Activated T-helper 17 cell treated with anti-CD3 and anti-CD28 coated beads, Interleukin-2, amount 50 U/mL, for 72 hours (primary cell): Measurements from ENCODE around the gene DIO1. TPM values are rescaled to one million over a fixed set of nuclear protein-coding genes. Genes with fewer than 3 reads are reported as not detected.

Experiments used
- ATAC-seq: fragments of 150-1000 bp; cut with Tn5 transposase; replicated peaks from 2 replicates; pipeline ENCODE4 v1.10.0; 2021; ENCODE audit warnings: mild to moderate bottlenecking, moderate library complexity
- H3K27ac Mint-ChIP-seq: one replicate; pipeline ENCODE4 v1.8.0; 2022; ENCODE audit warnings: mixed read lengths
- H3K27me3 Mint-ChIP-seq: one replicate; pipeline ENCODE4 v1.8.0; 2022; ENCODE audit warnings: mixed read lengths
- H3K36me3 Mint-ChIP-seq: one replicate; pipeline ENCODE4 v1.8.0; 2022; ENCODE audit warnings: low read depth, mild to moderate bottlenecking, mixed read lengths
- H3K4me1 Mint-ChIP-seq: one replicate; pipeline ENCODE4 v1.8.0; 2022; ENCODE audit warnings: mixed read lengths
- H3K4me3 Mint-ChIP-seq: one replicate; pipeline ENCODE4 v1.8.0; 2022; ENCODE audit warnings: mild to moderate bottlenecking, mixed read lengths
- H3K9me3 Mint-ChIP-seq: one replicate; pipeline ENCODE4 v1.8.0; 2022; ENCODE audit warnings: mixed read lengths
- total RNA-seq, 2 donors: library from RNA; stranded (reverse); gene quantifications; one replicate each; pipeline ENCODE4 v1.2.3, GENCODE V29; 2022

DIO1 gene
- total RNA-seq, 2 donors from 2014 or later, result not detected

DNA sequence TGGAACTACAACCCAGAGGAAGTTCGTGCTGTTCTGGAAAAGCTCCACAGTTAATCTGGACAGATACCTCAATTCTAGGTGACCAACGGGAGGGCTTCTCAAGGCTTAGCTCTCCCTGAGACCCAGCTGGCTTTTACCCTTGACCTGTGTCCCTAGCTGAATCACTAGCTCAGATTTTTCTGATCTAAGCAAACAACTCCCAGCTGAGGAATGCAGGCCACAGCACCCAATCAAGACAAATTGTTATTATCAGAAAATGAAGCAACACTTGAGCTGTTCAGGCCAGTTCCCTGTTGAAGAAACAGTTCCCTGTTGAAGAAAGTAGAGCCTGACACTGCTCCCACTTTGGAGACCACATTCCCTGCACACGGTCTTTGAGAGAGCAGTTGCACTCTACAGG is 16.0 kb downstream of the DIO1 start:
- ATAC-seq, result no peak

DNA sequence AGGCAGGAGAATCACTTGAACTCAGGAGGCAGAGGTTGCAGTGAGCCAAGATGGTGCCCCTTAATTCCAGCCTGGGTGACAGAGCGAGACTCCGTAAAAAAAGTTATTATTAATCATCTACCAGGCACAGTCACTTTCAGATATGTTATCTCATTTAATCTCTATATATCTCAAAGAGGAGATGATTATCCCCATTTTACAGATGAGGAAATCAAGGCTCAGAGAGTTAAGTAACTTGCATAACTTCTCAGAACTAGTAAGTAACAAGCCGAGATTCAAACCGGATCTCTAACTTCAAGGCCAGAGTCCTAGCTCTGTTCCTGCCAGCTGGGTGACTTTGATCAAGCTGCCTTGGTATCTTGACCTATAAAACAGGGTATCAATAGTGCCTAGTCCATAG is 17.5 kb downstream of the DIO1 start:
- Mint-ChIP-seq H3K27ac (no peak overlapping the region), H3K27me3 (no peaks in the 10 kb centered on the region), H3K36me3 (peaks cover 23% of the 10 kb centered on the region), H3K9me3 (no peaks in the 10 kb centered on the region), H3K4me3 (no peak overlapping the region), H3K4me1 (no peaks in the 10 kb centered on the region)
- no peak for ATAC-seq

More for the DNA sequence above, 16.0 kb downstream of the DIO1 start:
- Mint-ChIP-seq H3K27me3 (no peaks in the 10 kb centered on the region), H3K4me3 (no peak overlapping the region), H3K4me1 (no peaks in the 10 kb centered on the region), H3K27ac (no peak overlapping the region), H3K36me3 (peaks cover 8% of the 10 kb centered on the region), H3K9me3 (no peaks in the 10 kb centered on the region)

GRCh38 chr1:53913352-53914033 is 19.5 kb downstream of the DIO1 start:
- no peaks in the 10 kb centered on the region for H3K27me3 Mint-ChIP-seq
- H3K4me3 Mint-ChIP-seq, result no peak overlapping the region
- peaks cover 4% of the 10 kb centered on the region for H3K4me1 Mint-ChIP-seq
- ATAC-seq, result no peak
- H3K36me3 Mint-ChIP-seq, result peaks cover 34% of the 10 kb centered on the region
- H3K27ac Mint-ChIP-seq, result peak overlapping the region; percentile 16
- H3K9me3 Mint-ChIP-seq, result no peaks in the 10 kb centered on the region

DNA sequence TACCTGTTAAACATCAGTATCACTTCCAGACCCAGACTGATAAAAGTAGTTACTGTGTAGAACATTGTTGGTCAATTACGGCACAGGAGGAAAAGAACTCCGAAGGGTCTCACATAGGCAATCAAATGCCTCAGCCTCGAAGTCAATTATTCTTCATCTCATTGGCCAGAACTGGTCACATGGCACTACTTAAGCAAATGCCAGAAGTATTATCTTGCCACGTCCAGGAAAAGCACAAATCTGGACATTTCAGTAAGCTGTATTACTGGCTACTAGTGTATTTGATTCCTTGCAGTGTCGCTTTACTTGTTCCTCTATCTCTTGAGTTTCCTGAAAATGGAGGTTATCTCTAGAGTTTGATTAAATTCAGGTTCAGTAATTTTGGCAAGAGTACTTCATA is 24.4 kb downstream of the DIO1 start:
- no peak for ATAC-seq
- no peaks in the 10 kb centered on the region for H3K27me3 Mint-ChIP-seq
- peaks cover 21% of the 10 kb centered on the region for H3K4me1 Mint-ChIP-seq
- no peak overlapping the region for H3K27ac Mint-ChIP-seq
- H3K9me3 Mint-ChIP-seq, result no peaks in the 10 kb centered on the region
- H3K36me3 Mint-ChIP-seq, result peaks cover 63% of the 10 kb centered on the region
- H3K4me3 Mint-ChIP-seq, result no peak overlapping the region

GRCh38 chr1:53919675-53920066 is 25.7 kb downstream of the DIO1 start:
- H3K4me3 Mint-ChIP-seq, result peak overlapping the region; percentile 50
- ATAC-seq, result peak; percentile 94
- H3K27ac Mint-ChIP-seq, result peak overlapping the region; percentile 92
- peaks cover 21% of the 10 kb centered on the region for H3K4me1 Mint-ChIP-seq
- H3K36me3 Mint-ChIP-seq, result peaks cover 77% of the 10 kb centered on the region
- no peaks in the 10 kb centered on the region for H3K9me3 Mint-ChIP-seq
- H3K27me3 Mint-ChIP-seq, result no peaks in the 10 kb centered on the region

DNA sequence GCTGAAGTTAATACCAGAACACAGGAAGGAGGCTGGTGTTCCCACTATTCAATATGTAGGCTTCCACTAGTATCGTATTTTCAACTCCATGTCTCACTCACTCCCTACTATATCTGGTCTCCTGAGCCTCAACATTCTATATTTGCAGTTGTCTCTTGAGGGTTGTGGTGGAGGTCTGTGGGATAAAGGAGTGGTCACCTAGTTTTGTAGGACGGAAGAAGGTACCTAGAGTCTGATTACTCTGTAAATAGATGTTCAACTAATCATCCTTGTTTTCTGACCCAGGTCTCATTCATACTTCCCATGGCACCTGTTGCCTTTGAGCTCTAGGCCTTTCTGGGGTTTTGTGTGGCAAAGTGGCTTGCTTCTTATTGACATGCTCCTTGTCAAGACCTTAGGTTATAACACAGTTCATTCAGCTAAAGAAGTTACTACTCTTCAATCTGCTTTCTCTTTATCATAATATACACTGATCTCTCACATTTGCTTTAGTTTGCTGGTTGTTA is 33.4 kb downstream of the DIO1 start:
- Mint-ChIP-seq H3K27ac (no peak overlapping the region), H3K27me3 (no peaks in the 10 kb centered on the region), H3K4me1 (peaks cover 6% of the 10 kb centered on the region), H3K9me3 (no peaks in the 10 kb centered on the region), H3K4me3 (no peak overlapping the region), H3K36me3 (peaks cover 83% of the 10 kb centered on the region)
- no peak for ATAC-seq

DNA sequence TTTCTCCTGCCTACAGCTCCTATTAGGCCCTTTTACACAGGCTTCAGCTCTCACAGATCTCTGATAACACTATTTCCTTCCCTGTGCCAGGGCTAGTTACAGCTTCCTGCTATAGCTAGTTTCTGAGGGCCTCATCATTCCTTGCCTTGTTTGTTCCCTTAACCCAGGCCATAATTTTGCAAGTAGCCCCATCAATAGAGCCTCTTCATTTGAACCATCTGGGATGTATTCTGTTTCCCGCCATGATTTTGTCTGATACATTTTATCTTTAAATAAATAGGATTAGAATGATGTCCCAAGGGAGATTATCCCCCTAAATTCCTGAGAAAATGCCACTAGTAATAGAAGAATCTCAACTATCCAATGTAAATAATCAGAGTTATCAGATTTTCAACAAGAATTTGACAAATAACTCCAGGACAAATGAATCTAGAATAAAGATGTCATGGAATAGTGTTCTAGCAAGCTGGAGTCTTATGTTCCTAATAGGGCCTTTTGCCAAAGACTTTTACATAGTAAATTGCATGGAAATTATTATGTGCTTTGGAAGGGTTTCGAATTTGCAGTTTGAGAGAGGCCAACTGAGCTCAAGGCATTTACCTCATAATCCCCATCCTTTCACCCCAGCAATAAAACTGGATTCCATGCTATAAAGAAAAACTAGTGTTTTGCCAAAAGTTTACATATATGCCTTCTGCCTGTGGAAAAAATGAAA is 35.4 kb downstream of the DIO1 start:
- H3K27ac Mint-ChIP-seq, result no peak overlapping the region
- H3K27me3 Mint-ChIP-seq, result no peaks in the 10 kb centered on the region
- no peak overlapping the region for H3K4me3 Mint-ChIP-seq
- ATAC-seq, result no peak
- H3K4me1 Mint-ChIP-seq, result peaks cover 6% of the 10 kb centered on the region
- H3K9me3 Mint-ChIP-seq, result no peaks in the 10 kb centered on the region
- peaks cover 63% of the 10 kb centered on the region for H3K36me3 Mint-ChIP-seq

DNA sequence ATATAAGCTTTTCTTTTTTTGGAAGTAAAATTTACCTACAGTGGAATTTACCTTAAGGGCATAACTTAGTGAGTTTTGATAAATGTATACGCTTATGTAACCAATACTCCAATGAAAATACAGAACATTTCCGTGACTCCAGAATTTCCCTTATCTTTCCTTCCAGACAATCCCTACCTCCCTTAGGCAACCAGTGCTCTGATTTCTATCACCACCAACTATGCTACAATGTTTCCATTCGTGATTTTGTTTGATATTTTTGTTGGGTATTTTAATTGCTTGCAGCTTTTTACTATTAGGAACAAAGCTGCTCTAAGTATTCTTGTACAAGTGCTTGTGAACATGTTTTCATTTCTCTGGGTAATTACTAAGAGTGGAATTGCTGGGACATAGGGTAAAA is 36.9 kb downstream of the DIO1 start:
- no peak overlapping the region for H3K4me3 Mint-ChIP-seq

DNA sequence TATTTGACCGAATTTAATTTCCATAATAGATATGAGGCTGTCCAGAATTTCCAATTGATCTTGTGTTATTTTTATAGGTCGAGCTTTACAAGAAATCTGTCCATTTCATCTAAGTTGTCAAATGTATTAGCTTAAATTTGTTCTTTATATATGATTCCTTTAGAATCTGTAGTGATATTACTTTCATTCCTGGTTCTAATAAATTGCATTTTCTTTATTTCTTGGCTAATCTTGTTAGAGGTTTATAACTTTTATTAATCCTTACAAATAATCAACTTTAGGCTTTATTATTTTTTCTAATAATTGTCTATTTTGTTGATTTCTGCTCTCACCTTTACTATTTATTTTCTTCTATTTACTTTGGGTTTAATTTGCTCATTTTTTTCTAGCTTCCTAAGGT is 37.5 kb downstream of the DIO1 start:
- Mint-ChIP-seq H3K36me3 (peaks cover 54% of the 10 kb centered on the region), H3K4me1 (peaks cover 6% of the 10 kb centered on the region)
- no peak for ATAC-seq

More for the DNA sequence above, 36.9 kb downstream of the DIO1 start:
- Mint-ChIP-seq H3K4me1 (peaks cover 6% of the 10 kb centered on the region), H3K9me3 (no peaks in the 10 kb centered on the region), H3K27me3 (no peaks in the 10 kb centered on the region), H3K27ac (no peak overlapping the region), H3K36me3 (peaks cover 54% of the 10 kb centered on the region)
- ATAC-seq, result no peak

GRCh38 chr1:53934170-53934765 is 40.3 kb downstream of the DIO1 start:
- no peak for ATAC-seq
- Mint-ChIP-seq H3K4me3 (no peak overlapping the region), H3K9me3 (no peaks in the 10 kb centered on the region), H3K4me1 (peaks cover 11% of the 10 kb centered on the region), H3K27ac (no peak overlapping the region), H3K36me3 (peaks cover 52% of the 10 kb centered on the region), H3K27me3 (no peaks in the 10 kb centered on the region)

More for the DNA sequence above, 37.5 kb downstream of the DIO1 start:
- H3K9me3 Mint-ChIP-seq, result no peaks in the 10 kb centered on the region
- H3K4me3 Mint-ChIP-seq, result no peak overlapping the region
- no peaks in the 10 kb centered on the region for H3K27me3 Mint-ChIP-seq
- no peak overlapping the region for H3K27ac Mint-ChIP-seq

DNA sequence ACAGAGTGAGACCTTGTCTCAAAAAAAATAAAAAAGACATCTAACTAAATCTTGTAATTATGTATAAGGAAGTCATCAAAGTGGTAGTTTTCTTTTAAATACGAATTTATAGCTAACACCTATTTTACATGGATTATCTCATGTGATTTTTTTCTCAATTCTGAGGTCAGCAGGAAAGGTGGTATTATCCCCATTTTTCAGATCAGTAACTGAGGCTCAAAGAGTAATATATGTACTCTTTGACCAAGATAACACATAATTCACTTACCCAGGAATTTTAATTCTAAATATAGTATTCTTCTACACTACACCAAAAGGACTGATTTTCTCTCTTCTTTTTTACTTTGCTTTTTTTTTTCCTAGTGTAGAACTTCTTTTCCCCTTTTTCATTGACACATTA is 42.4 kb downstream of the DIO1 start:
- no peak overlapping the region for H3K4me3 Mint-ChIP-seq
- ATAC-seq, result no peak
- peaks cover 5% of the 10 kb centered on the region for H3K4me1 Mint-ChIP-seq
- no peaks in the 10 kb centered on the region for H3K27me3 Mint-ChIP-seq
- H3K9me3 Mint-ChIP-seq, result no peaks in the 10 kb centered on the region
- no peak overlapping the region for H3K27ac Mint-ChIP-seq
- H3K36me3 Mint-ChIP-seq, result peaks cover 46% of the 10 kb centered on the region

DNA sequence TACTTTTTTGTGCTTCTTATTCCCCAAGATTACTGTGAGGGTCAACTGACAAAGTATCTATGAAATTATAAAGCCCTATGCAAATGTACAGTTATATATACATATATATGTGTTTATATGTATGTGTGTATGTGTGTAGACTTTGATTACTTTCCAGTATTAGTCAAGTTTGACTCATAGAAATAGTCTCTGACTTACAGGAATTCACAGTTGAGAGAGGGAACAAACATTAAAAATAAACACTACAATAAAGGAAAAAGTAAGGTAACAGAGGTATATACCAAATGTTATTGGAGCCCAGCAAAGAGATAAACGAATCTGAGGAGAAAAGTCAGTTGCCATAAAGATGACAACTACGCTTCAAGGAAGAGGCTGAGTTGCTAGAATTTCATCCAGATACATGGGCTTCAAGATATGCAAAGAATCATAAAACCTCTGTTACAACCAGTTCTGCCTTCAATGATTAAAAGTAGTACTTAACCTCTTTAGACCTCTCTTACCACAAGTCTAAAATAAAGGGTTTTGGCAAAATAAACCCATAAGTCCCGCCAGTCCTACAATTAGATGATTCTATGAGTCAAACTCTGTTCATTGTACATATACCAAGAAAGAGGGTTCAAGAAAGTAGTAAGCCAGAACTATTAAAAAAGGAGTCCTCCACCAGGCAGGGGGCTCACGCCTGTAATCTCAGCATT is 44.3 kb downstream of the DIO1 start:
- Mint-ChIP-seq H3K4me1 (peaks cover 15% of the 10 kb centered on the region), H3K36me3 (peaks cover 49% of the 10 kb centered on the region), H3K4me3 (peak overlapping the region; percentile 3), H3K27me3 (no peaks in the 10 kb centered on the region), H3K27ac (peak overlapping the region; percentile 17), H3K9me3 (peaks cover 7% of the 10 kb centered on the region)
- ATAC-seq, result no peak

DNA sequence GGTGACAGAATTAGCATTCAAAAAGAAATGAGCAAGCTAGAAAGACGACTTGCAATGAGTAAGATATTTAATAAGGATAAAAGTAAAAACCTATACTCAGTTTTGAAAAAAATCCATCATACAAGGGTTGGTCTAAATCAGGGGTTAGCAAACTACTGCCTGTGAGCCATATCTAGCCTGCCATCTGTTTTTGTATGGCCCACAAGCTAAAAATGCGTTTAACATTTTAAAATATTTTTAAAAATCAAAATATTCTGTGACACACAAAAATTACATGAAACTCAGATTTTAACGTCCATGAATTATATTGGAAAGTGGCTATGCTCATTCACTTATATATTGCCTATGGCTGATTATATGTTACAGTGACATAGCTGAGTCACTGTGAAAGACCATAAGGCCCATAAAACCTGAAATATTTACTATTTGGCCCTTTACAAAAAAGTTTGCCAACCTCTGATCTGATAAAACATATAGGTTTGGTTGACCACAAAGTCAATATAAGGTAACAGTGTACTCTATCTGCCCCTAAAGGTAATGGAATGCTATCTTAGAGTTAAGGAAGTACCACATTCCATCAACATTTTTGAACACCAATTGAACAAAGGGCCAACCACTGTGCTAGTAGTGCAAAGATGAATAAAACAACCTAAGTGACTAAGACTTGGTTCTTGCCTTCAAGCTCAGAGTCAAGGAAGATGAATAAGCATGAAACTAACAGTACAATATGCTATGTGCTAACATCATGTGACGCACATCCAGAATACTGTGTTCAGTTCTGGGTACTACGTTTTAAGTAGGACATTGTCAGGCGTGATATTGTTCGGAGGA is 48.4 kb downstream of the DIO1 start:
- no peaks in the 10 kb centered on the region for H3K27me3 Mint-ChIP-seq
- peaks cover 7% of the 10 kb centered on the region for H3K9me3 Mint-ChIP-seq
- ATAC-seq, result peak; percentile 40
- peak overlapping the region; percentile 99 for H3K4me3 Mint-ChIP-seq
- peak overlapping the region; percentile 84 for H3K27ac Mint-ChIP-seq
- peaks cover 59% of the 10 kb centered on the region for H3K36me3 Mint-ChIP-seq
- H3K4me1 Mint-ChIP-seq, result peaks cover 35% of the 10 kb centered on the region

DNA sequence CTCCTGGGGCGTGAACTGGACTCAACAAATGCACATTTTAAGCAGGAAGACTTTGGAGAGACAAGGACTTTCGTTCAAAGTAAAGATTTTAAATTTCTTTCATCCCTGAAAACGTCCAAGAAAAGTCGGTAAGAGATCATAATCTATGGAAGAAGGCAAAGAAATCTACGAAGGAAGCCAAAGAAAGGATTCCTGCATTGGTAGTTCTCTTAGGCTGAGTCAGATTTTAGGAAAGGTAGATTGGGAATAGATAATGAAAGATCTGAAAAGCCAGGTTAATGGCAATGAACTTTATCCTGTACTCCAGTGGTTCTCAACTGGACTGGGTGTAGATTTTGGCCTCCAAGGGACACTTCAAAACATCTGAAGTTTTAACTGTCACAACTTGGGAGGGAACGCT is 49.1 kb downstream of the DIO1 start:
- no peak for ATAC-seq
- Mint-ChIP-seq H3K36me3 (peaks cover 55% of the 10 kb centered on the region), H3K4me3 (peak overlapping the region; percentile 99), H3K4me1 (peaks cover 37% of the 10 kb centered on the region), H3K9me3 (peaks cover 7% of the 10 kb centered on the region), H3K27ac (peak overlapping the region; percentile 84), H3K27me3 (no peaks in the 10 kb centered on the region)
